ENCODE data around the gene SNAPC4.
"Not testable (repeated sequence)": the region's sequence is repeated elsewhere in the genome, so short reads cannot be mapped to it uniquely, and the experiment has no call there.

SNAPC4 gene

GRCh38 chr9:136410500-136411287 lies 10.7 kb upstream of the SNAPC4 start, which contains the start of the genes ENTR1 and PMPCA:
Gene ENTR1 (minus strand): TSS chr9:136410614. CDS start chr9:136410397, 217 bp downstream.
Gene PMPCA (plus strand): TSS chr9:136410658. CDS start chr9:136410669, 11 bp downstream.
- peak within 1 kb of the TSS; percentile 84 for H3K4me3 ChIP-seq (ENCODE audit: low read depth, low read length)

GRCh38 chr9:136409557-136410455 lies 9.8 kb upstream of the SNAPC4 start:
- peak overlapping the region; percentile 67 for H3K4me3 ChIP-seq (ENCODE audit: low read depth, low read length)

GRCh38 chr9:136407911-136408310 lies 7.9 kb upstream of the SNAPC4 start:
- no peak overlapping the region for H3K4me3 ChIP-seq (ENCODE audit: low read depth, low read length)

GRCh38 chr9:136407061-136407460 lies 7.1 kb upstream of the SNAPC4 start:
- H3K4me3 ChIP-seq (ENCODE audit: low read depth, low read length) = not testable (repeated sequence)

GRCh38 chr9:136405904-136406303 lies 5.9 kb upstream of the SNAPC4 start:
- not testable (repeated sequence) for H3K4me3 ChIP-seq (ENCODE audit: low read depth, low read length)

- H3K4me3 ChIP-seq (ENCODE audit: low read depth, low read length) = no peak overlapping the region
These were observed 5.5 kb upstream of the SNAPC4 start for GRCh38 chr9:136405481-136405880.

- H3K4me3 ChIP-seq (ENCODE audit: low read depth, low read length) = no peak overlapping the region
These were observed 4.8 kb upstream of the SNAPC4 start for GRCh38 chr9:136404801-136405136.

GRCh38 chr9:136403915-136404800 lies 4.2 kb upstream of the SNAPC4 start:
- no peak overlapping the region for H3K4me3 ChIP-seq (ENCODE audit: low read depth, low read length)

GRCh38 chr9:136403538-136403914 lies 3.6 kb upstream of the SNAPC4 start:
- H3K4me3 ChIP-seq (ENCODE audit: low read depth, low read length) = no peak overlapping the region

- no peak overlapping the region for H3K4me3 ChIP-seq (ENCODE audit: low read depth, low read length)
These were observed 2.1 kb upstream of the SNAPC4 start for GRCh38 chr9:136402067-136402466.

- H3K4me3 ChIP-seq (ENCODE audit: low read depth, low read length) = no peak overlapping the region
These were observed 1.4 kb upstream of the SNAPC4 start for GRCh38 chr9:136401173-136401922.

- peak overlapping the region; percentile 79 for H3K4me3 ChIP-seq (ENCODE audit: low read depth, low read length)
These were observed 563 bp downstream of the SNAPC4 start for GRCh38 chr9:136399176-136400037.

- H3K4me3 ChIP-seq (ENCODE audit: low read depth, low read length) = no peak overlapping the region
These were observed 1.7 kb downstream of the SNAPC4 start for GRCh38 chr9:136398286-136398685.

GRCh38 chr9:136397643-136398042 lies 2.3 kb downstream of the SNAPC4 start:
- no peak overlapping the region for H3K4me3 ChIP-seq (ENCODE audit: low read depth, low read length)

GRCh38 chr9:136396219-136396515 lies 3.8 kb downstream of the SNAPC4 start:
- no peak overlapping the region for H3K4me3 ChIP-seq (ENCODE audit: low read depth, low read length)

GRCh38 chr9:136395345-136396218 lies 4.4 kb downstream of the SNAPC4 start:
- H3K4me3 ChIP-seq (ENCODE audit: low read depth, low read length) = no peak overlapping the region

GRCh38 chr9:136395020-136395340 lies 5.0 kb downstream of the SNAPC4 start:
- no peak overlapping the region for H3K4me3 ChIP-seq (ENCODE audit: low read depth, low read length)

GRCh38 chr9:136394312-136395019 lies 5.5 kb downstream of the SNAPC4 start:
- no peak overlapping the region for H3K4me3 ChIP-seq (ENCODE audit: low read depth, low read length)

Data from iPS-11a (cell line).